HG02852 (cell line): Measurements from ENCODE around the gene AGBL4.
"Not testable (repeated sequence)": the region's sequence is repeated elsewhere in the genome, so short reads cannot be mapped to it uniquely, and the experiment has no call there.

Experiments
- ATAC-seq: cut with Tn5 transposase; IDR thresholded peaks from one replicate; pipeline ENCODE4 v1.9.1; 2021; ENCODE audit warnings: mild to moderate bottlenecking, moderate library complexity; ENCODE audit not compliant: unreplicated experiment

The AGBL4 gene

DNA sequence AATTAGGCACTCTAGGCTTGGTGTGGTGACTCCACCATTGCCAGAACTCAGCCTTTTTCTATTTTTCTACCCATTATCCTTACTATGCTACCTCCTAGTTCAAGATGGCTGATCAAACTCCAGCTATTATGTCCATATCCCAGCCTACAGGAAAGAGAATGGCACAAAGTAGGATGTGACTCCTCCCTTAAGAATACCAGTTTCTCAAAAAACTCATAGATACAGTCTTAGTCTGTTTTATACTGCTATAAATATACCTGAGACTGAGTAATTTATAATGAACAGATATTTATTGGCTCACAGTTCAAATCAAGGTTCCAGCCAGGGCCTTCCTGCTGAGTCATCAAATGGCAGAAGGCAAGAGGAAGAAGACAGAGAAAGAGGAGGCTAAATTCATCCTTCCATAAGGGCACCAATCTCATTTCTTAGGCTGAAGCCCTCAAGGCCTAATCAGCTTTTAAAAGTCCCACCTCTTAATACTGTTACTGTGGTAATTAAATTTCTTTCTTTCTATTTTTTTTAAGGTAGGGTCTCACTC, 704.3 kb downstream of the AGBL4 start:
- ATAC-seq = no peak

DNA sequence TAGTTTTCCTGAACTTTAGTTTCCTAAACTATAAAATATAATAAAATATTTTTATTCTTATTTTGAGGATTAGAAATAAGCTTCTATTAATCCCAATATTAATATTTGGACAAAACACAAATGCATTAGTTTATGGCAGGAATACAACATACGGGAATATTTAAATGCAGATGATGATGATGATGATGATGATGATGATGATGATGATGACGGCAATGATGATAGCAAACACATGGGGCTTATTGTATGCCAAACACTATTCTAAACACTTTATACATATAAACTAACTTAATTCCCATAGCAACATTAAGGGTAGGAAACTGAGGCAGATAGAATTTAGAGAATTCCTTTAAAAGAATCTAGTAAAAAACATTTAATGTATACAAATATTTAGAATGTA, 705.5 kb downstream of the AGBL4 start:
- no peak for ATAC-seq

DNA sequence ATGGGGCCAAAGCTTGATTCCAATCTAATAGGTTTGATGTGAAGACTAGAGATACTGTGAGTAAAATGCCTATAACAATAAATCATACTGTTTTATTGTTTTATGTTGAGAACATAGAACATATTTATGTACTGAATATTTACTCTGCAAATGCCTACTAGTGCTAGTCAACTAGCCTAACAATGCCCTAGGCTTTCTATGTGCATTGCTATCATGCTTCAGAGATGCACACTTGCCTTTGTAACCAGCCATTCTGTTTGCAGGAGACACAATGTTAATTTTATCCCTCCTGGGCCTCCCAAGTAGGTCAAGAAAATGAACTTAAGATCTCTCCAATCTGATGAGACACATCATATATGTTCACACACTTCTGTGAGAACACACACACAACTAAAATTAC, 716.3 kb downstream of the AGBL4 start:
- no peak for ATAC-seq

GRCh38 chr1:49306507-49307070, 717.2 kb downstream of the AGBL4 start:
- ATAC-seq = no peak

DNA sequence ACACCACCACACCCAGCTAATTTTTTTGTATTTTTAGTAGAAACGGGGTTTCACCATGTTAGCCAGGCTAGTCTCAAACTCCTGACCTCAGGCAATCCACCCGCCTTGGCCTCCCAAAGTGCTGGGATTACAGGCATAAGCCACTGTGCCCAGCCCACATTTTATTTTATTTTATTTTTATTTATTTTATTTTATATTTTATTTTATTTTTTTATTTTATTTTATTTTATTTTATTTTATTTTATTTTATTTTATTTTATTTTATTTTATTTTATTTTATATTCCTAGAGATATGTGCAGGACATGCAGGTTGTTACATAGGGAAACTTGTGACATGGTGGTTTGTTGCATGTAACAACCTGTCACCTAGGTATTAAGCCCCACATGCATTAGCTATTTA, 721.4 kb downstream of the AGBL4 start:
- ATAC-seq = not testable (repeated sequence)

DNA sequence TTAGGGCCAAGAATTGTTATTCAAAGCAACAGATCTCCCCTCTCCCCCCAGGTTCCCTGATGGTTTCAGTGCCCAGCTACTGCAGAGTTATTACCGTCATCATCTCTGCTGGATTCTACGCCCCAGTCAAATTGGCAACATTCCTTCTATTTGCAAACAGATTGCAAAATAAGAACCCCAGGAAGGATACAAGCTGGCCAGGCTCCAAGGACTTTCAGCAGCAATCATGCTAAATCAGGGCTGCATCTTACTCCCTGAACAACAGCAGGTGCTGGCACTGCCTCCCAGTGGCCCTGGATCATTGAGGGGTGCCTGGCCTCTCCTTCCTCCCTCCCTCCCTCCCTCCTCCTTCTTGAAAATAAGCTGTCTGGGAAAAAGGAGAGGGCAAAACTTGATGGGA, 725.5 kb downstream of the AGBL4 start:
- ATAC-seq = no peak

DNA sequence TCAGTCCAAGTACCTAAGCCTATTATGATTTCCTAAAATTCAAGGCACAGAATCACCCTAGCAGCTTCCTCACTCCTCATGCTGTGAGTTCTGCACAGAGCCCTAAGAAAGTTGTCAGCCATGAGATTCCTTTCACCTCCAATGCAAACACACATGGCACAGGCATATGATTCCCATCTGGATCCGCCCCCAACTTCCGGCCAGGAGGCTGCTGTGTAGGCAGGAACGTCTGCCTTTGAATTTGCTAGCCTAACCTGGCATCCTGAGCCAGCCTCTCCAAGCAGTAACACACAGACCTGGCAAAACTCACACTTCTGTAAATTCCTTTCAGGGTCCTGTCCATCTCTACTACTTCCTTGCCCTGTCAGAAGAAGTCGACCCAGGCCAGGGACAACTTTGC, 726.0 kb downstream of the AGBL4 start:
- no peak for ATAC-seq

DNA sequence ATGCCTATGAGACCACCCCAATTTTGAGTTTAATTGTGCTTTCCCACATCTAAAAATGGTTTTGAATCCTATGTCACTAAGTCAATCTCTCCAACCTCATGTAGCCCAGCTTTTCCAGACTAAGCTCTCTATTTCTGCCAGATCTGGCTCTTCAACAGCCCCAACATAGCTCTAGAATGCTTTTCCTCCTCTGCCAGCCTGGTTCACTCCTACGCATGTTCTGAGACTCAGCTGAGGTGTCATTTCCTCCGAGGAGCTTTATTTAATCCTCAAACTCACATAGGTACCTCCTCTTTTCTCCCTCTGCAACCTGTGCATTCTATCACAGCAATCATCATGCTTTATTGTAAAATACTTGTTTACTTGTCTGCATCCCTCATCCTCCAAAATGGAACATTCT, 729.2 kb downstream of the AGBL4 start:
- no peak for ATAC-seq

DNA sequence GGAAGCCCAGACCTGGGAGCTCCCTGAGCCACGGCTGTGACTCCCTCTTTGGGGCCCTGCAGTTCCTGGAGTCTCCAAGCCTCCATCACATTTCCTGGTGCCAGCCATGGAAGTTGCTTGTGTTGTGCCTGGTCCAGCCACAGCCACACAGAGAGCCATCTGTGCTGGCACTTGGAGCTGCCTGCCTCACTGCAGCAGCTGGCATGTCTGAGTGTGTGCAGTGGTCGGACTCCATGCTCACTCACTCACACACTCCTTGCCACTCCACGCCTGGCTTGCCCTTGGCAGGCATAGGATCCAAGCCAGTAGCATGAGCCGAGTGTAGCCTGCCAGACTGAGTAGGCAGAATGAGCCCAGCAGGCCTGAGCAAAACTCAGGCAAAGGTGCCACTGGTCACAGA, 730.7 kb downstream of the AGBL4 start:
- ATAC-seq = no peak

DNA sequence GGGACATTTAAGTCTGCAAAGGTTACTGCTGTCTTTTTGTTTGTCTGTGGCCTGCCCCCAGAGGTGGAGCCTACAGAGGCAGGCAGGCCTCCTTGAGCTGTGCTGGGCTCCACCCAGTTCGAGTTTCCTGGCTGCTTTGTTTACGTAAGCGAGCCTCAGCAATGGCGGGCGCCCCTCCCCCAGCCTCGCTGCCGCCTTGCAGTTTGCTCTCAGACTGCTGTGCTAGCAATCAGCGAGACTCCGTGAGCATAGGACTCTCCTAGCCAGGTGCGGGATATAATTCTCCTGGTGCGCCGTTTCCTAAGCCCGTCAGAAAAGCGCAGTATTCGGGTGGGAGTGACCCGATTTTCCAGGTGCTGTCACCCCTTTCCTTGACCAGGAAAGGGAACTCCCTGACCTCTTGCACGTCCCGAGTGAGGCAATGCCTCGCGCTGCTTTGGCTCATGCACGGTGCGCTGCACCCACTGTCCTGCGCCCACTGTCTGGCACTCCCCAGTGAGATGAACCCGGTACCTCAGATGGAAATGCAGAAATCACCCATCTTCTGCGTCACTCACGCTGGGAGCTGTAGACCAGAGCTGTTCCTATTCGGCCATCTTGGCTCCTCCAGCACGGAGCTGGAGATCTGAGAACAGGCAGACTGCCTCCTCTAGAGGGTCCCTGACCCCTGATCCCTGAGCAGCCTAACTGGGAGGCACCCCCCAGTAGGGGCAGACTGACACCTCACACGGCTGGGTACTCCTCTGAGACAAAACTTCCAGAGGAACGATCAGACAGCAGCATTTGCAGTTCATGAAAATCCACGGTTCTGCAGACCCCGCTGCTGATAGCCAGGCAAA, 766.3 kb downstream of the AGBL4 start:
- not testable (repeated sequence) for ATAC-seq

- ATAC-seq = no peak
Measured at GRCh38 chr1:49252917-49253316, 770.8 kb downstream of the AGBL4 start.

GRCh38 chr1:49251019-49251784, 772.6 kb downstream of the AGBL4 start:
- ATAC-seq = no peak

GRCh38 chr1:49240709-49241221, 783.0 kb downstream of the AGBL4 start:
- ATAC-seq = no peak

DNA sequence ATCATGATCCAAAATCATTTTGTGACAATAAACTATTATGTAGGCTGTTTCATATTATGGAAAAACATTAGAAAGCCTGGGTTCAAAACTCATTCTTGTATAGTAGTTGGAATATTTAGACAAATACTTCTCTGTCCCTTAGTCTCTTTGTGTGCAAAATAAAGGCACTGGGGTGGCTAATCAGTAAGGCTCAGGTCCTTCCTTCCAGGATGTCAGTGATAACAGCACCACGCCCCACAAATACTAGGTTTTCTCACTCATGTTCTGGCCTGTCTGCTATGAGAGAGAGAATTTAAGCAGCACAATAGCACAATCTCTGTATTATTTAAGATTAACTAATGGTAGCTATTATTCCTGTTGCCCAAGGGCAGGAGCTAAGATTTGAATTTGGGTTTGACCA, 788.8 kb downstream of the AGBL4 start:
- no peak for ATAC-seq

DNA sequence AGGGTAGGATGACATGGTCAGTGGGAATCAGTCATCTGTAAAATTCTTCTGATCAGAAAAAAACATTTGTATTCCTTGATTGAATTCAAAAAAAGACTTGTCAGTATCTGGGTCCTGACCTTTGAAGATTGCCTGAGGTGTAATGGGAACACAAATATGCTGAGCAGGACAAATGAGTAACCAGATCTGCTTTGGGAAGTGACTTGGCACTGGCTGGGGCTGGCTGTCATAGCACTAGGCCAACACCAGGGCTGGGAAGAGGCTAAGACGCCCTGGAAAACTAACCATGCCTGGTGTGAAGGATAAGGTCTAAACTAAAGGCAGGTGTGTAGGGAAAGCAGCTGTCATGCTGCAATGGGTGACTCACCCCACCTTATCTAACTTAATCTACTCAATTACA, 794.2 kb downstream of the AGBL4 start:
- ATAC-seq = no peak

- ATAC-seq = no peak
Measured at GRCh38 chr1:49226758-49227157, 797.0 kb downstream of the AGBL4 start.

- no peak for ATAC-seq
Measured at GRCh38 chr1:49225464-49225863, 798.3 kb downstream of the AGBL4 start.

DNA sequence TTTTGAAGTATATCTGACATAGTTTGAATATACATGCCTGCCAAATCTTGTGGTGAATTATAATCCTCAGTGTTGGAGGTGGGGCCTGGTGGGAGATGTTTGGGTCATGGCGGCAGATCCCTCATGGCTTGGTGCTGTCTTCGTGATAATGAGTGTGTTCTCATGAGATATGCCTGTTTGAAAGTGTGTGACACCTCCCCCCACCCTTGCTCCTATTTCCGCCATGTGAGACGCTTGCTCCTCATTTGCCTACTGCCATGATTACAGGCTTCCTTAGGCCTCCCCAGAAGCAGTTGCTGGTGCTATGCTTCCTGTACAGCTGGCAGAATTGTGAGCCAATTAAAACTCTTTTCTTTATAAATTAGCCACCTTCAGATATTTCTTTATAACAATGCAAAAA, 810.5 kb downstream of the AGBL4 start:
- no peak for ATAC-seq

- no peak for ATAC-seq
Measured at GRCh38 chr1:49208712-49209111, 815.0 kb downstream of the AGBL4 start.

DNA sequence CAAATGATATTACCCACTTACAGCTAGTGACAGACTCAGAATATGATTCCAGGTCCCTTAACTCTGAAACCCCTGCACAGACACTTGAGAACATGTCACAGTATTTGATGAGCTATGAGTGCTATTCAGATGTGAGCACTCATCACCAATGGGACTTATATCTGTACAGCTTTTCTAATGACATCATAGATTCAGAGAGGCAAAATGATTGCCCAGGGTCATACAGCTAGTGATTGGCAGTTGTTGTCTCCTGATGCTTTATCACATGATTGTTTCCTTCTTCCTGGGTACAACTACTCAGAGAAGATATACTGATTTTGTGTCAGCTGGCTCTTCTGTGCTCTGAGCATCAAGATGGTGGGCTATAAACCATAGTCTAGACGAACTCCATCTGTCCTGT, 819.0 kb downstream of the AGBL4 start:
- no peak for ATAC-seq

DNA sequence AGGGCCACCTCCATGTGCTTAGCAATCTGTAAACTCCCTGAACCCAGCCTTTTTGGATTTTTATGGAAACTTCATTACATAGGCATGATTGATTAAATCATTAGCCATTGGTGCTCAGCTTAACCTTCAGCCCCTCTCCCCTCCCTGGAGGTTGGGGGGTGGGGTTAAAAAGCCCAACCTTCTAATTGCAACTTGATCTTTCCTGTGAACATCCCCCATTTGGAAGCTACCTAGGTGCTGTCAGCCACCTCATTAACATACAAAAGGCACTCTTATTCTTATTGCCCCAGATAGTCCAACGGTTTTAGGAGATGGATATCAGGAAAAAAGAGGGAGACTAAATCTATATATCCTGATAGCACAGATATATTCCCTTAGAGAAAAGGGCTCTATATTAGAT, 823.0 kb downstream of the AGBL4 start:
- ATAC-seq = no peak
